ENCODE results near the gene MACROD2. TPM values are rescaled to one million over a fixed set of nuclear protein-coding genes. Genes with fewer than 3 reads are reported as not detected.

The MACROD2 gene
- total and polyA plus RNA-seq, 2 donors (not counting 1 experiment from before 2014, with no cell fraction given) = 5.3 to 6.7 TPM

DNA sequence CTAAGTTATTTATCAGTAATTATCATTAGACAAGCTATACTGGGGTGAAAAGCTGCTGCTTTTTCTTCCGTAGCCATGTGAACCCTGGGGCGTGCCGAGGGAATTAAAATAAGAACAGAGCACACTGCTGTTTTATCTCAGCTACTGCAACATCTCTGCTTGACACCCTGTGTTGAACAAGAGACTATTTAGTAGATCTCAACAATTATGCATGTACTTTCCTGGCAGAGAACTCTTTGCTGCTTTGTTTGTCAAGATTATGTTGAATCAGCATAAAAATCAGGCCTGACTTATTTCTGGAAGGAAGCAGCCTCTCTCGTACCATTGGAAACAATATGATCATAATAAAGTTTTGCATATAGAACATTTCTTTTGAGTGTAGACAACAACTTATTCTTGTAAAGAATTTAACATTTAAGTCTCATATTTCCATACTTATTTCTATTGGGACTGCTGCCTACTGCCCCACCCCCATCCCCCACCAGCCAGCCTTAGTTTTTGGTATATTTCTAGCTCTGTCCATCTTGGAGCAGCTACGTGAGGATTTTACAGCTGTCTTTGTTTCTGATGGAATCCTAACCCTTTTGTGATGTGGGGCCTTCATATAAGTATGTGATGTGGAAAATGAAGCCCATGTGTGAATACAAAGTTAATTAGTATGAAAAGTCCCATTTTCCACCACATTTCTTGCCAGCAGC is 1566.5 kb downstream of the MACROD2 start:
- POLR2A ChIA-PET = no interaction called here
- no peaks in the 10 kb centered on the region for H3K9me3 Mint-ChIP-seq (ENCODE audit: insufficient read depth)

DNA sequence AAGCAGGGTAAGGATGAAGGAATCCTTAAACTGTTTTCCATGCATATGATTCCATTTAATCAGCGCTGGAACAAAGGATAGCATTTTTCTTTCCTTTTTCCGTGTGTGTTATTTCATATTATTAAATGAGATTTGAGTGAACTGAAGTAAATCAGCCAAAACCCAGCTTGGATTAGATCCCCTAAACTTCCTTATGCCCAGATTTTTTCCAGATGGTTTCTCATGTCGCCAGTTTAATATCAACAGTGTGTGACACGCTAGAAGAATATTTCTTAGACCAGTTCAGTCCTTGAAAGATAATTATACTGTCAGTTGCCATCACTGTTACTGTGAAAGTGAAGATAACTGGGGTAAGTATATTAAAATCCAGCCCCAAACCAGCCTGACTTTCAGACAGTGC is 1568.5 kb downstream of the MACROD2 start:
- Mint-ChIP-seq H3K4me1 (peaks cover 13% of the 10 kb centered on the region), H3K4me3 (no peak overlapping the region), H3K27me3 (peaks cover 15% of the 10 kb centered on the region), H3K27ac (no peak overlapping the region), H3K9me3 (ENCODE audit: insufficient read depth) (no peaks in the 10 kb centered on the region)
- no peak overlapping the region for H2AFZ ChIP-seq (ENCODE audit: insufficient read depth, low read depth, low read length, poor library complexity, severe bottlenecking)
- no peak for TF ChIP-seq EZH2 (IDR thresholded peaks at IDR 0.05; ENCODE audit: borderline replicate concordance, insufficient read depth, low read depth, low read length, poor library complexity, severe bottlenecking)
- TF ChIP-seq, protein P1, sequence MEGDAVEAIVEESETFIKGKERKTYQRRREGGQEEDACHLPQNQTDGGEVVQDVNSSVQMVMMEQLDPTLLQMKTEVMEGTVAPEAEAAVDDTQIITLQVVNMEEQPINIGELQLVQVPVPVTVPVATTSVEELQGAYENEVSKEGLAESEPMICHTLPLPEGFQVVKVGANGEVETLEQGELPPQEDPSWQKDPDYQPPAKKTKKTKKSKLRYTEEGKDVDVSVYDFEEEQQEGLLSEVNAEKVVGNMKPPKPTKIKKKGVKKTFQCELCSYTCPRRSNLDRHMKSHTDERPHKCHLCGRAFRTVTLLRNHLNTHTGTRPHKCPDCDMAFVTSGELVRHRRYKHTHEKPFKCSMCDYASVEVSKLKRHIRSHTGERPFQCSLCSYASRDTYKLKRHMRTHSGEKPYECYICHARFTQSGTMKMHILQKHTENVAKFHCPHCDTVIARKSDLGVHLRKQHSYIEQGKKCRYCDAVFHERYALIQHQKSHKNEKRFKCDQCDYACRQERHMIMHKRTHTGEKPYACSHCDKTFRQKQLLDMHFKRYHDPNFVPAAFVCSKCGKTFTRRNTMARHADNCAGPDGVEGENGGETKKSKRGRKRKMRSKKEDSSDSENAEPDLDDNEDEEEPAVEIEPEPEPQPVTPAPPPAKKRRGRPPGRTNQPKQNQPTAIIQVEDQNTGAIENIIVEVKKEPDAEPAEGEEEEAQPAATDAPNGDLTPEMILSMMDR (IDR thresholded peaks at IDR 0.05) = no peak
- H4K20me1 ChIP-seq (ENCODE audit: control insufficient read depth, insufficient read depth, low read length, poor library complexity, severe bottlenecking) = no peaks in the 10 kb centered on the region
- H3K27ac ChIP-seq (ENCODE audit: low read length in 2 of 2) = no peak overlapping the region
- no peak for DNase-seq
- no peaks in the 10 kb centered on the region for H3K79me2 ChIP-seq (ENCODE audit: control insufficient read depth, insufficient read depth, low read length)
- peaks cover 0 to 6% of the 10 kb centered on the region in 2 donors for H3K4me1 ChIP-seq (ENCODE audit: control insufficient read depth in 2 of 2, insufficient read depth in 2 of 2, low read length in 2 of 2)
- H3K4me3 ChIP-seq (ENCODE audit: control extremely low read depth in 1 of 5, extremely low read depth in 1 of 5, insufficient read depth in 1 of 5, low read depth in 2 of 5, low read length in 4 of 5) = no peak overlapping the region
- H3K9me3 ChIP-seq (ENCODE audit: control extremely low read depth in 1 of 3, control insufficient read depth in 2 of 3, insufficient read depth in 1 of 3, low read length in 2 of 3) = no peaks in the 10 kb centered on the region
- no peak overlapping the region for H3K9ac ChIP-seq (ENCODE audit: low read length)
- POLR2A ChIA-PET = no interaction called here
- ATAC-seq (ENCODE audit: low read depth) = no peak
- CTCF ChIA-PET = no interaction called here
- intact Hi-C loops (cut with micrococcal nuclease) = no loop called here
- H3K4me2 ChIP-seq (replicated peaks; ENCODE audit: low read depth, low read length, poor library complexity, severe bottlenecking) = no peak overlapping the region
- no CpG with 5 or more reads among the region's 4 CpGs for WGBS (ENCODE audit: insufficient coverage)
- H3K27me3 ChIP-seq (replicated peaks in 1 of 4; ENCODE audit: control extremely low read depth in 1 of 4, control insufficient read depth in 3 of 4, insufficient read depth in 4 of 4, low read length in 3 of 4) = peaks cover 0 to 7% (median 4%) of the 10 kb centered on the region in 4 experiments
- H3K36me3 ChIP-seq (replicated peaks in 1 of 2; ENCODE audit: control extremely low read depth in 1 of 2, control insufficient read depth in 1 of 2, extremely low read depth in 1 of 2, insufficient read depth in 2 of 2, low read length in 1 of 2) = no peaks in the 10 kb centered on the region

More for the DNA sequence above, 1566.5 kb downstream of the MACROD2 start:
- H2AFZ ChIP-seq (ENCODE audit: insufficient read depth, low read depth, low read length, poor library complexity, severe bottlenecking) = no peak overlapping the region
- H3K79me2 ChIP-seq (ENCODE audit: control insufficient read depth, insufficient read depth, low read length) = no peaks in the 10 kb centered on the region
- H3K4me1 ChIP-seq (ENCODE audit: control insufficient read depth in 2 of 2, insufficient read depth in 2 of 2, low read length in 2 of 2) = peaks cover 0 to 6% of the 10 kb centered on the region in 2 donors
- peaks cover 13% of the 10 kb centered on the region for H3K4me1 Mint-ChIP-seq
- H3K27me3 Mint-ChIP-seq = peaks cover 19% of the 10 kb centered on the region
- intact Hi-C loops (cut with micrococcal nuclease) = no loop called here
- no peaks in the 10 kb centered on the region for H3K9me3 ChIP-seq (ENCODE audit: control extremely low read depth in 1 of 3, control insufficient read depth in 2 of 3, insufficient read depth in 1 of 3, low read length in 2 of 3)
- no peak overlapping the region for H3K4me3 ChIP-seq (ENCODE audit: control extremely low read depth in 1 of 5, extremely low read depth in 1 of 5, insufficient read depth in 1 of 5, low read depth in 2 of 5, low read length in 4 of 5)
- peaks cover 0 to 7% (median 4%) of the 10 kb centered on the region in 4 experiments for H3K27me3 ChIP-seq (replicated peaks in 1 of 4; ENCODE audit: control extremely low read depth in 1 of 4, control insufficient read depth in 3 of 4, insufficient read depth in 4 of 4, low read length in 3 of 4)
- no peak overlapping the region for H3K4me3 Mint-ChIP-seq
- WGBS (ENCODE audit: insufficient coverage) = no CpG with 5 or more reads among the region's 5 CpGs
- ATAC-seq (ENCODE audit: low read depth) (no peak), DNase-seq (no peak)
- no peaks in the 10 kb centered on the region for H3K36me3 ChIP-seq (replicated peaks in 1 of 2; ENCODE audit: control extremely low read depth in 1 of 2, control insufficient read depth in 1 of 2, extremely low read depth in 1 of 2, insufficient read depth in 2 of 2, low read length in 1 of 2)
- TF ChIP-seq, protein P1 (IDR thresholded peaks at IDR 0.05) = no peak
- TF ChIP-seq EZH2 (IDR thresholded peaks at IDR 0.05; ENCODE audit: borderline replicate concordance, insufficient read depth, low read depth, low read length, poor library complexity, severe bottlenecking) = no peak
- no peaks in the 10 kb centered on the region for H4K20me1 ChIP-seq (ENCODE audit: control insufficient read depth, insufficient read depth, low read length, poor library complexity, severe bottlenecking)
- CTCF ChIA-PET = no interaction called here
- H3K9ac ChIP-seq (ENCODE audit: low read length) = no peak overlapping the region
- no peak overlapping the region for H3K4me2 ChIP-seq (replicated peaks; ENCODE audit: low read depth, low read length, poor library complexity, severe bottlenecking)
- no peak overlapping the region for H3K27ac Mint-ChIP-seq
- H3K27ac ChIP-seq (ENCODE audit: low read length in 2 of 2) = no peak overlapping the region
